GM11168 (cell line): ENCODE results near the gene SLC36A1.
"Not testable (repeated sequence)": the region's sequence is repeated elsewhere in the genome, so short reads cannot be mapped to it uniquely, and the experiment has no call there.

Experiments
- in situ Hi-C: fragments of 300-500 bp; cut with MboI; formaldehyde crosslinking; loops from one replicate; pipeline ENCODE4 v1.12.0; 2022; ENCODE audit warnings: low sequenced_read_pairs; ENCODE audit not compliant: unreplicated experiment

Gene SLC36A1

DNA sequence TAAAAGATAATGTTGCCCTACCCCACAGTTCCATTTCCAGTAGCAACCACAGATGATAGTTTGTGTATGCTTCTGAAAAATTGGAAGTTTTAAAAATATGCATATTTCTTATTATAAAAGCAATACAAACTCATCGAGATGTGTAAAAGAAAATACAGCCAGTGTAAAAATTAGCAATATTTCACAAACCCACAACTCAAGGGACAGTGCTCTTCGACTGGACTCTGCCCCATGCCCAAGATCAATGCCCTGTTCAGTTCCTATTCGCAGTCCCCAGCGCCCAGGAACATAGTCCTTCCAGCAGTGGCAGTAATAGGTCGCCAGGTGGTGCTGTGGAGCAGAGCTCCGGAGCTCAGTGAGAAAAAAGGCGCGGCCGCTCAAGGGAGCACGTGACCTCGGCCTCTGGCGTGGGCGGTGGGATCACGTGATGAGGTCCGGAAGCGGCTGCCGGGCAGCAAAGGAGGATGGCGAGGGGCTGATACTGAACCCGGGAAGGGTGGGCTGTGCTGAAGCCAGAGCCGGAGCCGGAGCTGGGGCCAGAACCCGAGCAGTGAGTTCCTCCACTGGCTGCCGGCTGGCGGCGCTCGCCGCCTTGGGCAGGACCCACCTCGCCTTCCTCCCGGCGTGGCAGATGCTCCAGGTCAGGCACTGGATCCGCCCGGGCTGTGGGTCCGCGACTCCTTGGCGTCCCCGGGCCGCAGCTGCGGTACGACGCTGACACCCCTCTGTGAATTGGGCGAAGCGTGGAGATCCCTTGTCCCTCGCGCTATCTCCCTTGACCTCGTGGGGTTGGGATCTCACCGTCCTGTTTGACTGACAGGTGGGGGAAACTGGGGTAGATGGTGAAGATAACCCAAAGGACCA lies at the start of gene SLC36A1:
Gene SLC36A1, plus strand, starts transcription at position 430 of the 864 bp plus-strand sequence. CDS start 11,190 bp downstream, outside the sequence.
- in situ Hi-C loops: loop anchor here (10.0 kb wide), 1 partner anchor 57 kb away; no protein-coding TSS in a partner anchor

DNA sequence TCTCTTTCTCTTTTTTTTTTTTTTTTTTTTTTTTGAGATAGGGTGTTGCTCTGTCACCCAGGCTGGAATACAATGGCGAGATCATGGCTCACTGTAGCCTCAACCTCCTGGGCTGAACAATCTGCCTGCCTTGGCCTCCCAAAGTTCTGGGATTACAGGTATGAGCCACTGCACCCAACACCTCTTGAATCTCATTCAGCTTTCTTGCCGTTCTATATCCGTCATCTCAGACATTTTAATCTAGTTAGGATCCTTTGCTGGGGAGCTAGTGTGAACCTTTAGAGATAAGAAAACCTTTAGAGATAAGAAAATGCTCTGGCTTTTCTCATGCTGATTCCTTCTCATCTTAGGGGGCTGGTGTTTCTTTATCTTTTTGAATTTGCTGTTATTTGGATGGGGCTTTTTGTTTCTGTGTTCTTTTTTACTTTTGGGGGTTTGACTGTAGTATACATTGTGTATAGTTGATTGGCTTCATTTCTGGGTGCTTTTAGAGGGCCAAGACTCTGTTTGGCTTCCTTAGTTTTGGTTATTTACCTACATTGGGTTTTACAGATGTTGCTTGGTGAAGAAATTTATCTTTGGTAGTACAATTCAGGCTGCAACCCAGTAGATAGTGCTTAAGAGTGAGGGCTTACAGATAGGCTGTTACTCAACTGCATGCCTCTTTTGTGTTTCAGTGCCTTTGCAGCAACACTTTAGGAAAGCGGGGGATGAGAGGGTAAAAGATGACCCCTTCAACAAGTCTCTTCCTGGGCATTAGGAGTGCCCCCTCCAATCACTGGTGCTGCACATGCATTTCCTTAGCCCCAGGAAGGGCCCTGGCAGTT lies 41.9 kb upstream of the SLC36A1 start:
- in situ Hi-C loops: no loop called here

GRCh38 chr5:151406322-151406947 lies 41.0 kb upstream of the SLC36A1 start:
- in situ Hi-C loops: no loop called here

DNA sequence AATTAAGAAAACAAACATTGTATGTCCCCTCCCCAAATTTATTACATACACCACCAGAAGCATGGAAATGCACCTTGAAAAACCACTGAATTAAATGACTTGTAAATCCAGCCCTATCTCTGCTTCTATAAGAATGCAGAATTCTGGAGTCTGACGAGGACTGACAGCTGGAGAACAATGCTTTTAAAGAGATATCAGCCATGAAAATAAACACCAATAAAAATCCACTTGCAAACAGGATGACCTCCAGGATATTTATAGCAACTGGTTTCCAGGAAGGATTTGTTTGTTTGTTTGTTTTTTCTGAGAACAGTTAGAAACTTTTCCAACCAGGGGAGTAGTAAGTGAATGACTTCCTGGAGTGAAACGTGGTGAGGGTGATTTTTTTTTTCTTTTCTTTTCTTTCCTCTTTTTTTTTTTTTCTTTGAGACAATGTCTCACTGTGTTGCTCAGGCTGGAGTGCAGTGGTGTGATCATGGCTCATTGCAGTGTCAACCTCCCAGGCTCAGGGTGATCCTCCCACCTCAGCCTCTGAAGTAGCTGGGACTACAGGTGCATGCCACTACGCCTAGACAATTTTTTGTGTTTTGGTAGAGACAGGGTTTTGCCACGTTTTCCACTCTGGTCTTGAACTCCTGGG lies 38.7 kb upstream of the SLC36A1 start:
- in situ Hi-C loops: no loop called here

DNA sequence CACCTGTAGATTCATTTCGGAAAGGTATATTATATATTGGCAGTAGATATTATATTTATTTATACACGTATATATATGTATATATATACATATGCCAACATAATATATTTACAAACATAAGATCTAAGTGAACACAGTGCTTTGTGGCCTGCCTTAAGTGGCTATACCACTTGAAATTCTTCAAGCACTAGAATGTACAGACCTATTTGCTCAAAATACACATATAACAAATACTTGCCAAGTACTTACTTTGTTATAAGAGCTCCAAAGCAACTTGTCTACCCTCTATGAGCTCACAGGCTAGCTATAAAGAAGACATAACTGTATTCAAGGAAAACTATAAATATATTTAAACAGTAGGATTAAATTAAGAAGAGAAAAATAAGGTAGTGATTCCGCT lies 33.6 kb upstream of the SLC36A1 start:
- in situ Hi-C loops: no loop called here

GRCh38 chr5:151414536-151414935 lies 32.9 kb upstream of the SLC36A1 start:
- in situ Hi-C loops: no loop called here

GRCh38 chr5:151417712-151418111 lies 29.7 kb upstream of the SLC36A1 start:
- in situ Hi-C loops: no loop called here

DNA sequence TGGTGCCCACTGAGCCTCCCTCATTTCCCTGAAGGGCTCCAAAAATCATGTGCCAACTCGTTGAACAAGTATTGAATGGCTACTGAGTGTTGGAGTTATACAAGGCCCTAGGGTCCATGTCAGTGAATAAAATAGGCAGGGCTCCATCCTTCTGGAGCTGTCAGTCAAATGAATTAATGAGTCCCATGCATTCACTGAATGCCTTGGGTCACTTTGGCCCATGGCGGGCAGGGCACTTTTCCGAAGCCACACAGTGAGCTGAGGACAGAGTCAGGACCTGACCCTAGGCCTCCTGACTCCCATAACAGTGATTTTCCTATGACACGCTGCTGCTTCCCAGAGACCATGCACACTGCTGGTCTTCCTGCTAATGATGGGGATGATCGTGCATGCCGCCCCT lies 27.3 kb upstream of the SLC36A1 start:
- in situ Hi-C loops: no loop called here

DNA sequence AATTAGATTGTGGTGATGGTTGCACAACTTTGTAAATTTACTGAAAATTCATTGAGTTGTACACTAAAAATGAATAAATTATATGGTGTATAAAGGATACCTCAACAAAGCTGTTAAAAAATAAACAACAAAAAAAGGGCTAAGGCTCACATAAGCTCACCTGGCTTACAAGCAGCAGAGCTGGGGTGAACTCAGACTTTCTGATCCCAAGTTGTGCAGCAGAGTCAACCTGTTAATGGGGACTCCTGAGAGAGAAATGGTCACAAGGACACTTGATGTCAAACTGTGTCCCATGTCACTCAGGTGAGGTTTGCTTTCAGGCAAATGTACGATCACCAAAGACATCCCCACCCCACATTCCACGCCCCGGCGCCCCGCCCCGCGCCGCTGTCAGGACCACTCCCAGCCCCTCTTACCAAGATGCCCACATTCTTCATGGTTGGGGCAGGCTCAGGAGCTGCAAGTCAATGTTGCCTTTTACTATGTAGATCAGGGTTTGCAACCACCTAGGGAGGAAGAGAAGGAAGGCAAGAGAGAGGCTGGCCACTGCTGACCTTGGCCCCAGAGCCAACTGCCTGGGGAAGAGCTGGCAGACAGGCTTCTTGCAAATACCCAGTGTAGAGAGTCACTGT lies 22.4 kb upstream of the SLC36A1 start:
- in situ Hi-C loops: no loop called here

GRCh38 chr5:151426347-151426746 lies 21.1 kb upstream of the SLC36A1 start:
- in situ Hi-C loops: not testable (repeated sequence)

- in situ Hi-C loops: no loop called here
Measured at GRCh38 chr5:151427258-151427657, 20.1 kb upstream of the SLC36A1 start.

GRCh38 chr5:151430731-151431130 lies 16.7 kb upstream of the SLC36A1 start:
- in situ Hi-C loops: no loop called here

DNA sequence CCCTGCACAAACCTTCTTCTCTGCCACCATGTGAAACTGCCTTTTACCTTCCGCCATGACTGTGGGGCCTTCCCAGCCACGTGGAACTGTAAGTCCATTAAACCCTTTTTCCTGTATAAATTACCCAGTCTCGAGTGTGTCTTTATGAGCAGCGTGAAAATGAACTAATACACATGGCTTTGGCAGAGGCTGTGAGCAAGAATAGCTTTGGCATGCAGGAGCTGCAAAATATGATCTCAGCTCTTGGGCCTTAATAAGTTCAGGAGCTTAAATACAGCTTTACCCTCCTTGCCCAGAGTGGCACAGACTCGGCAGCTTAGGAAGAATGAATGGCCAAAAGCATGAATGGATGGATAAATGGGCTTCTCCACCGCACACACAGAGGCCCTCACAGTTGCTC lies 15.7 kb upstream of the SLC36A1 start:
- in situ Hi-C loops: no loop called here

DNA sequence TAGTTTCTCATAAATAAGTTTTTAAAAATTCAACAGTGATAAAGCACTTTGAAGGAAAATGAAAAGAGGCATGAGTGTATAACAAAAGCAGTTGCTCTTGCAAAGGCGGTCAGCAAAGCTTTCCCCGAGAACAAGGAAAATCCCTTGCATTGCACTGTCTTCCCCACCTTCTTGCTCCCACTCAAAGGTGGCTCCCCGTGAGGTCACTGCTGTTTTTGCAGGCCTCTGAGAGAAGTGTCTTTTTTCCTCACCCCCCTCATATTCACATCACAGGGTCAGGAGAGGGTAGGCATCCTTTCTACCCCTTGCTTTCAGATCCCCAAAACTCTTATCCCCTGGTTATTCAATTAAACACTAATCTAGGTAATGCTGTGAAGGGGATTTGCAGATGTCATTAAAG lies 15.2 kb upstream of the SLC36A1 start:
- in situ Hi-C loops: no loop called here

GRCh38 chr5:151434570-151435237 lies 12.7 kb upstream of the SLC36A1 start:
- in situ Hi-C loops: no loop called here

DNA sequence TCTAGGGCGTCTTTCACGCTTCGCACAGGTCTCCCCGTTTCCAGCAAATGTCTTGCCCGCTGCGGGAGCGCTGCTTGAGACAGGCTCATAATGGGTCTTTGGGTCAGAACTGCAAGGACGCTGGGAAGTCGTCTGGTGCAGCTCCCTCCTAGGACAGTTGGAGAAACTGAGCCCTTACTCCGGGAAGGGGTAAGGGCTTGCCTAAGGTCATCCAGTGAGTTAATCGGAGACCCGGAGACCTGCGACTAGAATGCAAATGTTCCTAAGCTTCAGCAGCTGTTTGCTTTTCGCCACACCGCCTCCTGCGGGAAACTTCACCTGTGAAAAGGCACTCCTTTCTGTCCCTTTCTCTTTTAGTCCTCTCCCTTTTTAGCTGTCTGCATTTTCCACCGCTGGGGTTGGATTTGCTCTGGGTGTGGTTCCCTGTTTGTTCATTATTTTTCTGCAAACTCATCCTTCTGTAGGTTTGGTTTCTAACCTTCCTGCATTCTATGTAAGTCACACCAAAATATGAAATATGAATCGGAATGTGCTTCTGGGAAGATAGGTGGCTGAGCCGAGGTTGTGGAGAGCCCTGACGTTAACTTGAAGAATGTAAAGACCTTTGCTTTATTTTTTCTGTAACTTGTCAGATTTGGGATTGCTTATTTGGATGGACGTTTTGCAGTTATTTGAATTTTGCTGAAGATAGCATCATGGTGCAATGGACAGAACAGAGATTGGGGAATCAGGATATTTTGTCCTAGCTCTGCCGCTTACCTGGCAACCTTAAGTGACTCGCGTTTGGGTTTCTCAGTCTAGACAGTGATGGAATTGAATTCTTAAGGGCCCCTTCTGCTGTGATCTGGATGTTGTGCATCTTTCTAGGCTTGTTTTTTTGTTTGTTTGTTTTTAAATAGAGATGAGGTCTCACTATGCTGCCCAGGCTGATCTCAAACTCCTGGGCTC lies 909 bp downstream of the SLC36A1 start:
- in situ Hi-C loops: loop anchor here (10.0 kb wide), 1 partner anchor 56 kb away; no protein-coding TSS in a partner anchor

DNA sequence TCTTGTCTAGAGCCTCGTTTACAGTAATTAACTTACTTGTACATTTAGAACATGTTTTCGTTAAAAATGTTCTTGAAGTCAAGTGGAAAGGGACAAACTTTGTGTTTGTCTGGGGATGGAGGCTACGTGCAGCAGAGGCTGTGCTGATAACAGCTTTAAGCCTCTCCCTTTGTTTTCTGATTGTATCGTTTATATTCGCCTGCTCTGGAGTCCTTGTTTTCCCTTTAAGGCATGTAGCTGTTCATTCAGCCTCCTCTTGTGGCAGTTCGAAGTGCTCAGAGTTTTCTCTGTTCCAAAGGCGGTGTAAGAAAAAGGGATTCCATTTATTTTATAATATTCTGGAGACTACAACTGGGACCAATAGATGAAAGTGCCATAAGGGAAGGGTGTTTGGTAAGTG lies 1.9 kb downstream of the SLC36A1 start:
- in situ Hi-C loops: loop anchor here (10.0 kb wide), 1 partner anchor 56 kb away; no protein-coding TSS in a partner anchor

- in situ Hi-C loops: loop anchor here (10.0 kb wide), 1 partner anchor 55 kb away; no protein-coding TSS in a partner anchor
Measured at GRCh38 chr5:151449839-151450238, 2.4 kb downstream of the SLC36A1 start.
